WERI-Rb-1 (cell line): Measurements from ENCODE around the gene HMCN1.
"Not testable (repeated sequence)": the region's sequence is repeated elsewhere in the genome, so short reads cannot be mapped to it uniquely, and the experiment has no call there.

Source experiments
- DNase-seq: peaks from one replicate; pipeline ENCODE4 v3.0.0-alpha.2; 2020
- H3K27ac ChIP-seq: fragments of 250-450 bp; sonication (Bioruptor Pico); 2 replicates; pipeline ENCODE4 v1.5.1; 2020; ENCODE audit warnings: mild to moderate bottlenecking, moderate library complexity
- H3K27me3 ChIP-seq: fragments of 250-450 bp; sonication (Bioruptor Pico); 2 replicates; pipeline ENCODE4 v1.5.1; 2021; ENCODE audit warnings: mild to moderate bottlenecking, low read depth, moderate library complexity; ENCODE audit not compliant: insufficient read depth, severe bottlenecking
- H3K36me3 ChIP-seq: fragments of 250-450 bp; sonication (Bioruptor Pico); 2 replicates; pipeline ENCODE4 v1.5.1; 2020; ENCODE audit warnings: mild to moderate bottlenecking, moderate library complexity
- H3K4me3 ChIP-seq: 2 replicates; pipeline ENCODE4 v1.5.1; 2011; ENCODE audit warnings: low read depth, mild to moderate bottlenecking, control low read depth, low read length
- H3K9me3 ChIP-seq: fragments of 250-450 bp; sonication (Bioruptor Pico); 2 replicates; pipeline ENCODE4 v1.5.1; 2021; ENCODE audit warnings: mild to moderate bottlenecking, moderate library complexity; ENCODE audit not compliant: severe bottlenecking
- CTCF ChIP-seq: IDR thresholded peaks from 2 replicates; pipeline ENCODE4 v1.5.1; 2011; ENCODE audit warnings: low read depth, mild to moderate bottlenecking, control low read depth, inconsistent platforms, low read length

HMCN1 gene

GRCh38 chr1:185769136-185769535 is 34.9 kb downstream of the HMCN1 start:
- Histone ChIP-seq H3K4me3 (no peak overlapping the region), H3K27ac (no peak overlapping the region), H3K27me3 (no peaks in the 10 kb centered on the region), H3K9me3 (no peaks in the 10 kb centered on the region), H3K36me3 (no peaks in the 10 kb centered on the region)
- DNase-seq = no peak
- TF ChIP-seq CTCF = no peak

- H3K27me3 ChIP-seq = no peaks in the 10 kb centered on the region
- H3K9me3 ChIP-seq = no peaks in the 10 kb centered on the region
- no peak overlapping the region for H3K4me3 ChIP-seq
- no peak overlapping the region for H3K27ac ChIP-seq
- no peak for DNase-seq
- H3K36me3 ChIP-seq = no peaks in the 10 kb centered on the region
- no peak for TF ChIP-seq CTCF
Observed at GRCh38 chr1:185774394-185774793, 40.2 kb downstream of the HMCN1 start.

- Histone ChIP-seq H3K9me3 (no peaks in the 10 kb centered on the region), H3K36me3 (no peaks in the 10 kb centered on the region), H3K27ac (no peak overlapping the region), H3K27me3 (no peaks in the 10 kb centered on the region), H3K4me3 (no peak overlapping the region)
- no peak for TF ChIP-seq CTCF
- DNase-seq = no peak
Observed at GRCh38 chr1:185775501-185775900, 41.3 kb downstream of the HMCN1 start.

- Histone ChIP-seq H3K9me3 (no peaks in the 10 kb centered on the region), H3K4me3 (no peak overlapping the region), H3K27ac (no peak overlapping the region), H3K36me3 (no peaks in the 10 kb centered on the region), H3K27me3 (no peaks in the 10 kb centered on the region)
- no peak for DNase-seq
- no peak for TF ChIP-seq CTCF
Observed at GRCh38 chr1:185776522-185776921, 42.3 kb downstream of the HMCN1 start.

GRCh38 chr1:185783860-185784259 is 49.7 kb downstream of the HMCN1 start:
- peak; percentile 10 for DNase-seq
- not testable (repeated sequence) for H3K4me3 ChIP-seq, H3K36me3 ChIP-seq, H3K27ac ChIP-seq, H3K27me3 ChIP-seq, H3K9me3 ChIP-seq

GRCh38 chr1:185785586-185785985 is 51.4 kb downstream of the HMCN1 start:
- Histone ChIP-seq H3K4me3 (no peak overlapping the region), H3K9me3 (no peaks in the 10 kb centered on the region), H3K36me3 (no peaks in the 10 kb centered on the region), H3K27me3 (no peaks in the 10 kb centered on the region), H3K27ac (no peak overlapping the region)
- no peak for TF ChIP-seq CTCF
- DNase-seq = no peak
